Ammon's horn (tissue), 1 donor: Measurements from ENCODE around the gene ARL14EPL.

Source experiments
- DNase-seq: peaks from one replicate; pipeline ENCODE4 v3.0.0-alpha.2; 2016; ENCODE audit warnings: low spot score

Gene ARL14EPL

GRCh38 chr5:116032094-116032517 lies at the start of gene ARL14EPL:
TSS of gene ARL14EPL (plus strand) at chr5:116032472. CDS start at chr5:116051466, 18,994 bp downstream.
- peak; percentile 17 for DNase-seq

- no peak for DNase-seq
These were observed 48.8 kb upstream of the ARL14EPL start for GRCh38 chr5:115983519-115983918.

- DNase-seq, result no peak
These were observed 46.2 kb upstream of the ARL14EPL start for GRCh38 chr5:115985802-115986757.

DNA sequence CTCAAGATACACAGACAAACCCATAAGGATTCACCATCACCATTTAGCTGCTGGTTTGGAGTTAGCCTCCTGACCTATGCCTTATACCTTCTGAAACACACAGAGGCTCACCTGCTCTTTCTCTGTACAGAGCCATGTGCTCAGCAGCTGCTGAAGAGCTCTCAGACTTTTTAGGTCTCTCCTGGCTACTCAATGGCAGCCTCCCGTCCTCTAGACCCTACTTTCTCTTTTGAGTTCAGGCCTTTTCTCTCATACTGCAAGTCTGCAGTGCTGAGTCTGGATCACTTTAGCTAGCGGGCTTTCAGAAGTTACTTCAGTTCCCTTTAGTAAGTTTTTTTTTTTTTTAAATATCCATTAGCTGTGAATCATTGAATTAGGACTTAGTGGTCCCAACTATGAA lies 44.3 kb upstream of the ARL14EPL start:
- no peak for DNase-seq

GRCh38 chr5:115992848-115993350 lies 39.4 kb upstream of the ARL14EPL start:
- no peak for DNase-seq

DNA sequence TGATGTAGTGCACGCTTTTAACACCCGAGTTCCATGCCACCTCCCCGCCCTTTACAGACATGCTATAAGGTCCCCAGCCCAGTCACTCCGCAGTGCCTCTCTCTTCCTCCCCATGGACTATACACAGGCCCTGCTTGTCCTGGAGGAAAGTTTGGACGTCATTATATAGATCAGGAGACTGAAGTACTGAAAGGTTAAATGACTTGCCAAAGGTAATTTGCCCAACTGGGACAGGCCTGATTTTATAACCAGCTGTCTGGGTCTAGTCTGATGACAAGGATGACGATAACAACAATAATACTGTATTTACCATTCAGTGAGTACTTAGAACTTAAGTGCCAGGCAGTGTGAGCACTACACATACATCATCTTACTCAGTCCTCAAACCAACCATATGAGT lies 36.9 kb upstream of the ARL14EPL start:
- DNase-seq, result no peak

- no peak for DNase-seq
These were observed 30.0 kb upstream of the ARL14EPL start for GRCh38 chr5:116002116-116002906.

DNA sequence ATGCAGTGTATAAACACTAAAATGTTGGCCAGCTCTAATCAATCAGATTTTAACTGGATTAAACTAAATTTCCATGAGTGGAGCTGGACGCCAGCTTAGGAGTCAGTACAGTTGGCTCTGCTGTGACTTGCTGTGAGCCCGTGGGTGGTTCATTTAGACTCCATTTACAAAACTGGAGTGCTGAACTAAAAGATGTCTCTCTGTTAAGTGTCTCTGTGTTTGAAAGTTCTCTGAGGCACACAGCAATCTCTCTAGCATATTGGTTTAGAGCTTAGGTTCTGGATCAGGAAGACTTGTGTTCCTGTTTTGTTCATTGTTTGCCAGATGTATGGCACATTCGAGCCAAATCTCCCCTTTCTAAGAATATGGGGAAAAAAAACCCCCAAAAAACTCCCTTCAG lies 28.0 kb upstream of the ARL14EPL start:
- no peak for DNase-seq

GRCh38 chr5:116009806-116010205 lies 22.5 kb upstream of the ARL14EPL start:
- no peak for DNase-seq

DNA sequence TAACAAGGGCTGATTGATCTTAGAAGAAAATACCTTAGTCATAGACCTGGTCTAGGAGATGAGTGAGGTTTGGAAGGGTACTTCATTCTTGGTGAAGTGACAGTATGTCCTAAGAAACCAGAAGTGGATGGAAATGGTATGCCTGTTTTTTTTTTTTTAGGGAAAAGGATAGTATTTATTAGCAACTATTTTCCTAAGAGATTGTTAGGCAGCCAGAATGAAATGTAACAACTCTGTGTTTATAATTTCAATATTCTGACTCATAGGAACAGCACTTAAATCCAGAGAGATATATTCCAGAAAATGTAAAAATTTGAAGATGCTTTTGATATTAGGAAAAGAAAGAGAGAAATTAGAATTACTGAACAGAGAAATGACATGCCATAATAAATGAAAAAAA lies 21.2 kb upstream of the ARL14EPL start:
- no peak for DNase-seq

GRCh38 chr5:116013207-116013785 lies 19.0 kb upstream of the ARL14EPL start:
- no peak for DNase-seq

GRCh38 chr5:116013936-116014335 lies 18.3 kb upstream of the ARL14EPL start:
- DNase-seq, result no peak

DNA sequence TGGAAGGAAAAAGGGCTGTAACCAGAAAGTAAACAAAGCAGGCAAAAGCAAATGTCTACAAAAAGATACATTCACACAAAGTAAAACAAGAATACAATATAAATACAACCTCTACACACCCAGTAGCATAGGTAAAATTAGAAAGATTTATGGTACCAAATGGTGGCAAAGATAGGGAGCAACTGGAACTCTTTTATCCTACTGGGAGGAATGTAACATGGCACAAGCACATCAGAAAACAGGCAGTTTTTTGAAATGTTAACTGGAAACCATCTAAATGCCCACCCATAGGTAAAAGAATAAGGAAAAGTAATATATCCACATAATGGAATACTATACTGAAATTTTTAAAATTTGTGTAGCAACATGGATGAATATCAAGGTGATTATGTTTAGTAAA lies 8.7 kb upstream of the ARL14EPL start:
- no peak for DNase-seq

DNA sequence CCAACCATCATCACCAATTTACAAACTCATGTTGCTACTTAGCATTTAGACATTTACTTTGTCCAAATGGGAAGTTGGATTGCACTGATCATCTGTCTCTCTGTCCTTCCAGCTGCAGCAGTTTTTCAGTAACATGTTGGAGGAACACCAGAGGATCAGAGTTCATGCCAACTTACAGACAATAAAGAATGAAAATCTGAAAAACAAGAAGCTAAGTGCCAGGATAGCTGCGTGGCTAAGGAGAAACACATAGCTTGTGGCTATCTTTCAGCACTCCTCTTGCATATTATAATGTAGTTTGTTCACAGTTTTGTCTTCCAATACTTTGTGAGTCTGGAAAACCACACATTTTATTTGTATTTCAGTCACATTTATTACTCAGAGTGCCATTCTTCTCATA lies 6.4 kb upstream of the ARL14EPL start:
- DNase-seq, result peak; percentile 45

- no peak for DNase-seq
These were observed 719 bp downstream of the ARL14EPL start for GRCh38 chr5:116032991-116033390.

DNA sequence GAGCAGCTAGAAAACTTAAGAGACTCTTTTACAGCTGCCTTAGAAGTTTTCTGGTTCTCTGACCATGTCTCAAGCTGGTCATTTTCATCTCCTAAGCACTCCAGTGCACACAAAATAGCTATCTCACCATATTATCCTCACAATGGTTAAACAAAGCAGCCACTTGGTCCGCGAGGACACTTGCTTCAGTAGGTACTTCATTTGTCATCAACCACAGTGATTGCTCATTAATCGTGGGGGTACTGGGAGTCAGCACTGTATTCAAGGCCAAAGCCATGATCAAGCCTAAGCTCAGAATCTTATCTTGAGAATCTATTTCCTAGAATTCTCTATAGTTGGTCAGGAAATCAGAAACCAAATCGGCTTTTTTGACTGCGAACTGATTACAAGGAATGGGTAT lies 2.9 kb downstream of the ARL14EPL start:
- DNase-seq, result no peak

DNA sequence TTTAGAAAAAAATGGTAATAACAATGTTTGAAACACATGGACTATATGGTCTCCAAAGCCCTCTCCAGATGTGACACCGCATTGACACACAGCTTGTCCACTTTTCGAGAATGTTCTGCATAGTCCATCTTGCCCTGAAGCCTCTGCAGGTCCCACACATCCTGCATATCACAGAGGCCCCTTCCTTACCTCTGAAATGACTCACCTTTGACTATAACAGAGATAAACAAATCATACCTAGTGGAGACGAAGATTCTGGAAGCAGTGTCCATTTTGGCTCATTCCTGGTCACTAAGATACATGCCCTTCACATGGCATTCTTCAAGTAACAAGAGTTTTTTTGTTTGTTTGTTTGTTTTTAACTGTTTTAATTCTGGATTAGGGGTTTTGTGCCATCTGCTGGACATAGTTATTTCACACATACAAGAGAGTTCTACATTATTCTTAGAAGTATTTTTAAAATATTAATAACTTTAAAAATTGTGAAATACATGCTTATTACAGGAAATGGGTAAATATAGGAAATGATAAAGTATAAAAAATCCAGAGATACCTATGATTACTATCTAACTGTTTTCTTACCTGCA lies 5.1 kb downstream of the ARL14EPL start:
- DNase-seq, result no peak

- no peak for DNase-seq
These were observed 6.5 kb downstream of the ARL14EPL start for GRCh38 chr5:116038817-116039216.

DNA sequence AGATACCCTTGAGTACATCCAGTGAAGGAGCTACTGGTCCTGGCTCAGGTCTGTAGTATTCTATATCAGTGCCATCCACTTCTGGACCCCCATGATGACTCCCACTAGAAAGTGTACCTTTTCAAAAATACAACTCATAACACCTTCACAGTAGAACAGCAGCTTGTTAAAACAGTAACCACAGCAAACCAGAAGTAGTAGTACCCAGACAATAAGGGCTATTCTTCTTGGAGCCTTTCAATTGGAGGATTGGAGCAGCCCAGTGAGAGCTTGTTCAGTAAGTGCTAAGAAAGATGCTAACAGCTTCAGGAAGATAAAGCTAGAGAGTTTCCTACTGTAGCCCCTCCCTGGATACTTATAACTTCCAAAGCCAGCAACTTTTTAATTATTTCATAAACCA lies 10.1 kb downstream of the ARL14EPL start:
- no peak for DNase-seq

GRCh38 chr5:116044073-116044472 lies 11.8 kb downstream of the ARL14EPL start:
- DNase-seq, result no peak

DNA sequence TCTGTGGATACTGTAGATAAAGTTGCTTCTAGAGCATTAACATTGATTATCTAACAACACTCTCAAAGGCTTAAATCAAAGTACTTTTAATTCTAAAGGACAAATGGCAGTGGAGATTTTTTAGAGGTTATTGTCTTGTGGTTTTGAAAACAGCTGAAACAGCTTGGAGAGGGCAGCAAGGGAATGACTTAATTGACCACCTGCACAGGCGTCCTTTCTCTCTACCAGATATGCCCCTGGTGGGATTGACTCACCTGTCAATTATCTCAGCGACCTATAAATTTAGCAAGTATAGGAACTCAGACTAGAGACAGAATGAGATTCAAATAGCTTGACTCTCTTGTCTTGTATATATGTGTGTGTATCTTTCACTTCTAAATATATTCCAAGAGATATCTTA lies 13.5 kb downstream of the ARL14EPL start:
- DNase-seq, result no peak

DNA sequence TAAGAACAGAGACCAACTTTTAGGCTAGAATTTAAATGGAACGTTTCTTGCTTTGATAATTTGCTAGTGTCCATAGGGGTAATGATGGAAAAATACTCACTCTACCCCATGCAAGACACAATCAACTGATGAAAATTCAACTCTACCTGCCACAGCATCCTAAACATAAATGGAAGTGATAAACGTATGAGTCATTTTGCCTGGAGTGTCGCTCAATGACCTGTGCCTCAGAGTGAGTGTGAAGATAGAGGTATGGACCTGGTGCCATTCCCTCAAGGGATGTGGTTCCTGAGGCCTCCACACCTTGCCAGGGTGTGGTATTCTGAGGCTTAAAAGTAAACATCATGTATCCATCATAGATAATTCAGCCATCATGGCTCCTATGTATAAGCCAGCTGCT lies 14.0 kb downstream of the ARL14EPL start:
- no peak for DNase-seq
